HepG2 (cell line): Measurements from ENCODE around the gene RYR2. TPM values are rescaled to one million over a fixed set of nuclear protein-coding genes. Genes with fewer than 3 reads are reported as not detected.

ENCODE experiments used
- ATAC-seq: fragments of 200-7000 bp; cut with Tn5 transposase; 3 replicates; pipeline ENCODE4 v1.9.1; 2020; ENCODE audit warnings: mild to moderate bottlenecking, moderate library complexity
- BruUV-seq: library from RNA; stranded (reverse); fragments of 400-500 nt; replicated peaks from 2 replicates; lab custom pipeline; 2021; lab: Mats Ljungman, UMichigan
- CTCF ChIA-PET: fragments of 300-600 bp; formaldehyde crosslinking; extraction: SDS; loops from one replicate; lab custom pipeline; 2021; ENCODE audit warnings: low total read pairs, inconsistent platforms, low intra/inter-chr PET ratio; lab: Yijun Ruan, JAX
- POLR2A ChIA-PET: fragments of 350-600 bp; sonication (Branson Sonifier 250); formaldehyde crosslinking; loops from one replicate; lab custom pipeline; 2020; ENCODE audit warnings: antibody characterized with exemption, inconsistent platforms; lab: Yijun Ruan, JAX
- DNase-seq: peaks from one replicate; pipeline ENCODE4 v3.0.0-alpha.2; 2015; ENCODE audit warnings: low spot score
- FAIRE-seq: peaks from 3 replicates; lab custom pipeline; 2011; peaks lifted over from hg19 to GRCh38; lab: Jason Lieb, UNC
- H2AFZ ChIP-seq: one replicate; pipeline ENCODE4 v1.6.1; 2011; ENCODE audit warnings: low read length, inconsistent platforms
- H3K27ac ChIP-seq: fragments of 300-600 bp; 3 replicates; pipeline ENCODE4 v1.8.0; 2011; ENCODE audit warnings: mixed run types, mild to moderate bottlenecking, mixed read lengths, low read length, inconsistent platforms; ENCODE audit not compliant: insufficient read depth; ENCODE audit errors: extremely low read length
- H3K27me3 ChIP-seq, 2 experiments: fragments of 200-600 bp in 1 of 2; 2 replicates in 1 of 2; 3 replicates in 1 of 2; pipeline versions ENCODE4 v1.6.0 to v1.8.0; 2011; ENCODE audit warnings: low read length in 2 of 2, mild to moderate bottlenecking in 2 of 2, moderate library complexity in 2 of 2, inconsistent platforms in 1 of 2; ENCODE audit not compliant: insufficient read depth in 2 of 2, control insufficient read depth in 1 of 2
- H3K36me3 ChIP-seq, 2 experiments: fragments of 200-600 bp in 1 of 2; replicated peaks in 1 of 2; 2 replicates in 1 of 2; 3 replicates in 1 of 2; pipeline versions ENCODE4 v1.5.1 to v1.8.0; 2011; ENCODE audit warnings: low read length in 2 of 2, inconsistent platforms in 1 of 2; ENCODE audit not compliant: insufficient read depth in 2 of 2, control insufficient read depth in 1 of 2
- H3K4me1 ChIP-seq: 2 replicates; pipeline ENCODE4 v1.5.1; 2012; ENCODE audit warnings: low read length, inconsistent platforms; ENCODE audit not compliant: insufficient read depth
- H3K4me2 ChIP-seq: 2 replicates; pipeline ENCODE4 v1.6.0; 2011; ENCODE audit warnings: low read depth, low read length, inconsistent platforms
- H3K4me3 ChIP-seq, 3 experiments: fragments of 200-600 bp in 1 of 3; sonication (generic), shearing (Covaris generic) in 1 of 3; replicated peaks in 1 of 3; 2 replicates each; pipeline ENCODE4 v1.5.1; 2011 to 2016; ENCODE audit warnings: low read length in 3 of 3, inconsistent platforms in 2 of 3, low read depth in 2 of 3, mild to moderate bottlenecking in 2 of 3, control low read depth in 1 of 3, mixed read lengths in 1 of 3; ENCODE audit not compliant: insufficient read depth in 1 of 3
- H3K79me2 ChIP-seq: one replicate; pipeline ENCODE4 v1.6.1; 2011; ENCODE audit warnings: low read length, inconsistent platforms; ENCODE audit not compliant: insufficient read depth
- H3K9ac ChIP-seq: 2 replicates; pipeline ENCODE4 v1.6.0; 2011; ENCODE audit warnings: mild to moderate bottlenecking, low read depth, low read length, inconsistent platforms; ENCODE audit not compliant: insufficient read depth
- H3K9me3 ChIP-seq: 2 replicates; pipeline ENCODE4 v1.5.1; 2012; ENCODE audit warnings: mild to moderate bottlenecking, low read length
- H4K20me1 ChIP-seq: 2 replicates; pipeline ENCODE4 v1.6.0; 2011; ENCODE audit warnings: inconsistent platforms, mild to moderate bottlenecking, low read length, moderate library complexity; ENCODE audit not compliant: insufficient read depth
- CHD4 ChIP-seq: fragments of 200-600 bp; sonication (generic); IDR thresholded peaks from 2 replicates; pipeline ENCODE4 v1.7.0; 2017; ENCODE audit warnings: mild to moderate bottlenecking, low read length, borderline replicate concordance
- DBP ChIP-seq: sonication (generic); formaldehyde crosslinking; IDR thresholded peaks from 2 replicates; pipeline ENCODE4 v1.4.0; 2020; ENCODE audit warnings: missing genetic modification reagents; ENCODE audit errors: not compliant biosample characterization
- IKZF1 ChIP-seq: fragments of 450-650 bp; IDR thresholded peaks from 2 replicates; pipeline ENCODE4 v1.7.1; 2016
- KLF11 ChIP-seq: IDR thresholded peaks from 2 replicates; pipeline ENCODE4 v1.6.1; 2016; ENCODE audit warnings: missing compliant biosample characterization
- PHB2 ChIP-seq: fragments of 450-650 bp; IDR thresholded peaks from 2 replicates; pipeline ENCODE4 v1.6.1; 2018; ENCODE audit not compliant: partially characterized antibody
- RERE ChIP-seq: IDR thresholded peaks from 2 replicates; pipeline ENCODE4 v1.6.1; 2016; ENCODE audit warnings: low read depth, missing genetic modification reagents, missing compliant biosample characterization
- REST ChIP-seq, 2 experiments: IDR thresholded peaks; 2 replicates each; pipeline ENCODE4 v1.6.1; 2011 to 2012; ENCODE audit warnings: low read length in 2 of 2, borderline replicate concordance in 1 of 2, low read depth in 1 of 2, mild to moderate bottlenecking in 1 of 2, moderate library complexity in 1 of 2
- STAT6 ChIP-seq: sonication (generic); formaldehyde crosslinking; IDR thresholded peaks from 2 replicates; pipeline ENCODE4 v1.4.0; 2020; ENCODE audit warnings: missing genetic modification reagents, mild to moderate bottlenecking, borderline replicate concordance
- ZFP36 ChIP-seq: fragments of 150-350 bp; IDR thresholded peaks from 2 replicates; pipeline ENCODE4 v1.6.1; 2018; ENCODE audit warnings: borderline replicate concordance, low read length, low read depth; ENCODE audit not compliant: partially characterized antibody
- ZNF780A ChIP-seq: sonication (generic); formaldehyde crosslinking; IDR thresholded peaks from 2 replicates; pipeline ENCODE4 v1.8.0; 2022; ENCODE audit warnings: mild to moderate bottlenecking, missing genetic modification reagents, moderate library complexity
- WGBS: methylation state at CpG from one replicate; pipeline ENCODE4 v1.1.6; 2017; ENCODE audit warnings: low lambda C conversion rate; 5-methylcytosine and 5-hydroxymethylcytosine counted together
- in situ Hi-C: cut with HindIII; loops from 2 replicates; pipeline ENCODE4 v1.10.0; 2017; ENCODE audit warnings: low pct_unique_long_range_greater_than_20kb; ENCODE audit not compliant: extremely low pct_ligation_motif_present
- intact Hi-C: fragments of 100-400 bp; cut with micrococcal nuclease; formaldehyde crosslinking; loops from one replicate; pipeline ENCODE4 v1.10.0; 2022; ENCODE audit not compliant: unreplicated experiment
- polyA plus RNA-seq, 8 experiments: library from polyadenylated mRNA; depleted of rRNA in 3 of 8; stranded (reverse) in 7 of 8; unstranded in 1 of 8; fragments of >200 nt; fragmentation: Illumina TruSeq in 4 of 8; extraction: Trizol in 4 of 8; gene quantifications; 2 replicates each; pipeline versions ENCODE4 v1.2.1 to v1.2.3, GENCODE V29; 2011 to 2016; ENCODE audit warnings: low read depth in 4 of 8, missing spikeins in 1 of 8, mixed read lengths in 1 of 8; ENCODE audit not compliant: insufficient read depth in 1 of 8
- total RNA-seq, 5 experiments: library from RNA; depleted of rRNA; stranded (reverse); fragments of >200 nt; fragmentation: Illumina TruSeq; extraction: Trizol; gene quantifications; 2 replicates each; pipeline ENCODE4 v1.2.3, GENCODE V29; 2016; ENCODE audit warnings: low read depth in 1 of 5

The RYR2 gene
- total and polyA plus RNA-seq, 2 of the 13 experiments (the other 11 are each of a cell fraction or from before 2014, with no cell fraction given): not detected

- H3K36me3 ChIP-seq: no peaks in the 10 kb centered on the region
- in situ Hi-C loops: no loop called here
- H3K79me2 ChIP-seq: no peaks in the 10 kb centered on the region
- FAIRE-seq: no peak
- WGBS: 10% methylated on average over 2 of the region's 2 CpGs
- intact Hi-C loops: no loop called here
- no peaks in the 10 kb centered on the region for H4K20me1 ChIP-seq
- no peak overlapping the region for H2AFZ ChIP-seq
- H3K27ac ChIP-seq: no peak overlapping the region
- H3K9me3 ChIP-seq: no peaks in the 10 kb centered on the region
- no peak overlapping the region for H3K4me2 ChIP-seq
- no peak for ATAC-seq
- ChIA-PET CTCF (no interaction called here), POLR2A (no interaction called here)
- H3K9ac ChIP-seq: no peak overlapping the region
- no peak for DNase-seq
- no peaks in the 10 kb centered on the region for H3K27me3 ChIP-seq
- no peak overlapping the region for H3K4me3 ChIP-seq
- no TSS peak for BruUV-seq
- H3K4me1 ChIP-seq: no peaks in the 10 kb centered on the region
- no peak for TF ChIP-seq DBP (CRISPR knock-in tag)
- no peak for TF ChIP-seq ZFP36
- no peak for TF ChIP-seq STAT6 (CRISPR knock-in tag)
- TF ChIP-seq REST (IDR thresholded peaks at IDR 0.05; ENCODE audit: borderline replicate concordance in 1 of 2, low read depth in 1 of 2, low read length in 2 of 2): no peak
- no peak for TF ChIP-seq CHD4
- TF ChIP-seq IKZF1: no peak
- TF ChIP-seq PHB2: no peak
- no peak for TF ChIP-seq RERE
- no peak for TF ChIP-seq KLF11 (CRISPR knock-in tag)
- TF ChIP-seq ZNF780A (CRISPR knock-in tag): no peak
Measured at GRCh38 chr1:237748171-237748960, 706.4 kb downstream of the RYR2 start.
